GM21381 (cell line): Measurements from ENCODE around the gene KDELR3.
"Not testable (repeated sequence)": the region's sequence is repeated elsewhere in the genome, so short reads cannot be mapped to it uniquely, and the experiment has no call there.

ENCODE experiments used
- ATAC-seq: cut with Tn5 transposase; IDR thresholded peaks from one replicate; pipeline ENCODE4 v1.9.1; 2021; ENCODE audit warnings: mild to moderate bottlenecking, moderate library complexity; ENCODE audit not compliant: unreplicated experiment

KDELR3 gene

DNA sequence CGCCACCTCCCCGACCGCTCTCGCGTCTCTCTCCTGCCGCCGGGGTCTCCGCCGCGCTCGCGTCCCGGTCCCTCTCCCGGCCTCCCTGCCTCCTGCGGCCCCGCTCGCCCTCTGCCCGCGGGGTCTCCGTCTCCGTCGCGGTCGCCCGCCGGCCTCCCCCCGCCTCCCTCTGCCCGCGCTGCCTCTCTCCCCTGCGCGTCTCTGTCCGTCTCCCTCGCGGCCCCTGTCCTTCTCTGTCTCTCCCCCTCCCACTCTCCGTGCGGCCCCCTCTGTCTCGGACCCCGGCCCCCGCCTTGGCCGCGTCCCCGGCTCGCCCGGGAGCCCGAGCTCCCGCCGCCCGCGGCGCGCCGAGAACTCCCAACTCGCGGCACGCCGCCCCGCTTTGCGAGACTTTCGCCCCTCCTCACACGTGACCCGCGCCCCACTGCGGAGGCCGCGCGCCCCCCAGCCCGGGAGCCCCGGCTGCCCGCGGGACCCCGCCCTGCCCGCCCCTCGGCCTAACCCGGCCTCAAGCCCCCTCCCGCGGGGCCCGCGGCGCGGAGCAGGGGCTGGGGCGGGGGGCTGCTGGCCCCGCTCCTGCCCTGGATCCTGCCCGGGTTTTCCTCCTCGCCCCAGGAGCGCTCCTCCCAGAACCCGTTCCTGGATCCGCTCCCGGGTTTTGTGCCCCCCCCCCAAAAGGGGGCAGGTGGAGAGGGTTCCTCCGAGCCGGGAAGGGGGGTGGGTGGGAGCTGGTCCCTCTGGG lies 12.2 kb upstream of the KDELR3 start:
- ATAC-seq: no peak

DNA sequence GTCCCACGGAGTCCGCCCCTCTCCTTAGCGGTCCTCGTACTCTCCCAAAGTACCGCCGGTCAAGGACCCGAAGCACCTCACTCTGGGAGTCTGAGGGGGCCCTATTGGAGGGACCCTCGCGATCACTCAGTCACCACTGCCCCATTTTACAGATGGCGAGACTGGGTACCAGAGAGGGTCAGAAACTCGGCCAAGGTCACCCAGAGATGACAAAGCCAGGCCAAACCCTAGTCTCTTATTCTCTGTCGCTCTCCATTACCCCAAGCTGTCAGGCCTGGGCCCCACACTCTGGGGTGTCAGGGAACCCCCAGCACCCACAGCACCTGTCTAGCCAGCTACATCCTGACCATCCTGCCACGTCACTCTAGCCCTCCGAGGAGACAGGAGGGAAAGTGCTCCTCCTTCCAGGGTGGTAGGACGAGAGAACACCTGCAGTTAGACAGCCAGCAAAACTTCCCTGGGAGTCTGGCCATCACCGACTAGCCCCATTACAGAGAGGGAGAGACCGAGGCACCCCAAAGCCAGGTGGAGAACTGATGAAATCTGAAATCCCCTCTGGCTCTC lies 11.5 kb upstream of the KDELR3 start:
- ATAC-seq: no peak

DNA sequence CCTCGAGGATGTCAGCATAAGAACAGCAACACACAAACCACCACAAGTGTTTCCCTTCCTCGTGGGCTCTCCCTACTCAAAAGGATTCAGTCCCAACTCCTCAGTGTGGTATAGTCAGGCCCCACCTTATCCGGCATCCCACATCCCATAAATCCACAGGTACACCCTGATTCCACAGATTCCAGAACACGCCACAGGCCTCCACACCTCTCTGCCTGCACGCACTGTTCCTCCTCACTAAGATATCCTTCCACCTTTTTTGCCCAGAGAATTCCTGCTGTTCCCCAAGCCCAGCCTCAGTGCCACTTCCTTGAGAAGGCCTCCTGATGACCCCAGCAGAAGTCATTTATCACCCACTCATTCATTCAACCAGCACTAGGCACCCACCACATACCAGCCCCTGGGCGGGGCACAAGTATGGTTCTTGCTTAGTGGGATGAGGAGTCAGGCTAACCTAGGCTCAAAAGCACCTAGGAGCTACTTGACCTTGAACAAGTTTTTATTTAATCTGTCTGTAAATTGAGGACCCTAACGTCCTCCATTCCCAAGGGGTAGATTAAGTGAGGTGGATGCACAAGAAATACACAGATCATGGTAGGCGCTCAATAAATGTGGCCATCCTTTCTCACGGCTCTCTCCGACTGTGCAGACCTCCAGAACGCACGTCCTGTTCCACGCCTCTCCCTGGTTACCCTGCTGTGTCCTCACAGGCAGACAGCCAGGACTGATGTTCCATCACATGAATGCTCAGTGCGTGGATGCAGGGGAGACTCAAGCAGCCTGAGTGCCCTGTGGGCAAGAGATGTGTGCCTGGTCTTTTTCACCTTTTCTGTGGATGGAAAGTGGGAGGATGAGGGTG lies 10.8 kb upstream of the KDELR3 start:
- no peak for ATAC-seq

DNA sequence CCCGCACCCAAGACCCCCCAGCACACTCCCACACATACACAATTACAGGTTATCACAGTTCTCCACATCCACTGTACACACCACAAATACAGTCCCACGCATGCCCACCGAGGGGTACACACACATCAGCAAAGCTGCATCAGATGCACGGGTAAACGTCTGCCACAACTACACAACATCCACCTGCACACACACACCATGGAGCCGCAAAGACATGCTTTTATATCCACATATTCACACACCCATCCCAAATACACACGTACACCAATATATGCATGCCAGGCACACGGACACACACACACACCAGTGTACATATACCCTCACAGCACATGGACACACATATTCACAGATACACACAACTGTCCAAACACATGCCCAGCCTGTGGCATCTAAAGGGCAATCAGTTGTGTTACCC lies 7.5 kb upstream of the KDELR3 start:
- ATAC-seq: no peak

DNA sequence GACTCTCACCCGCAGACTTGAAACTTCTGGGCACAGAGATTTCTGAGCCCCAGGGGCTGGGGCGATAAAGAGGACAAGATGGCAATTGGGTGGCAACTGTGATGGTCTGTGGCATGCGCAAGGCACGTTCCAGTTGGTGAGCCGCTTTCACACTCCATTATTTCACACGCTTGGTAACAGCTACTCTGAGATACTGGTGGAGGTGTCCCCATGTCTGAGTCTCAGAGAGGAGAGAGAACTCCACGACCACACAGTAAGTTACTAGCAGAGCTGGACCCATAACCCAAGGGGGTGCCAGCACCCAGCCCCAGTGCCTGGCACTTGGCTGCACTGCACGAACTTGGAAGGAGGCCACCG lies 6.9 kb upstream of the KDELR3 start:
- ATAC-seq: no peak

DNA sequence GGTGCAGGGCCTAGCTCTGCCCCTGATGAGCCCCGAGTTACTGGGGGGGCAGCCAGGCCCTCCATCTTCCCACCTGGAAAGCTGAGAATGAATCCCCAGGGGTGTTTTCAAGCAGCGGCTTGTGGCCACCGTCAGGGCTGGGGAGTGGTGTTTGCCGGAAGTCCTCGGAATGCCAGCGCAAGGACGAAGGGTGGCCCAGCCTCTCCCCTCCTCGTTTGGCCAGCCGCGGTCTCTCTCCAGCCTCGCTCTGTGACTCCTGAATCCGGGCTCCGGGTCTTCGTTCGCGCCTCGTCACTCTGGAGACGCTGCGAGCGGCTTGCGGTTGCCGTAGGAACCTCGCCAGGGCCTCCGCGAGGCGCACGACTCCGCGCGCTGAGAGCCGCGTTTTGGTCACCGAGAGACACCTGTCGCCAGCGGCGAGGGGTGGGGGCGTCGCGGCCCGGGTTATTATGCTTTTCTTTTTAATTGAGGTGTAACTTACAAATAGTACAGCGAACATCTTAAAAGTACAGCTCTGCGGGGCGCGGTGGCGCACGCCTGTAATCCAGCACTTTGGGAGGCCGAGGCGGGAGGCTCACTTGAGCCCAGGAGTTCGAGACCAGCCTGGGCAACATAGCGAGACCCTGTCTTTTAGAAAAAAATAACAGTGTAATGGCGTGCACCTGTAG lies 6.3 kb upstream of the KDELR3 start:
- no peak for ATAC-seq

DNA sequence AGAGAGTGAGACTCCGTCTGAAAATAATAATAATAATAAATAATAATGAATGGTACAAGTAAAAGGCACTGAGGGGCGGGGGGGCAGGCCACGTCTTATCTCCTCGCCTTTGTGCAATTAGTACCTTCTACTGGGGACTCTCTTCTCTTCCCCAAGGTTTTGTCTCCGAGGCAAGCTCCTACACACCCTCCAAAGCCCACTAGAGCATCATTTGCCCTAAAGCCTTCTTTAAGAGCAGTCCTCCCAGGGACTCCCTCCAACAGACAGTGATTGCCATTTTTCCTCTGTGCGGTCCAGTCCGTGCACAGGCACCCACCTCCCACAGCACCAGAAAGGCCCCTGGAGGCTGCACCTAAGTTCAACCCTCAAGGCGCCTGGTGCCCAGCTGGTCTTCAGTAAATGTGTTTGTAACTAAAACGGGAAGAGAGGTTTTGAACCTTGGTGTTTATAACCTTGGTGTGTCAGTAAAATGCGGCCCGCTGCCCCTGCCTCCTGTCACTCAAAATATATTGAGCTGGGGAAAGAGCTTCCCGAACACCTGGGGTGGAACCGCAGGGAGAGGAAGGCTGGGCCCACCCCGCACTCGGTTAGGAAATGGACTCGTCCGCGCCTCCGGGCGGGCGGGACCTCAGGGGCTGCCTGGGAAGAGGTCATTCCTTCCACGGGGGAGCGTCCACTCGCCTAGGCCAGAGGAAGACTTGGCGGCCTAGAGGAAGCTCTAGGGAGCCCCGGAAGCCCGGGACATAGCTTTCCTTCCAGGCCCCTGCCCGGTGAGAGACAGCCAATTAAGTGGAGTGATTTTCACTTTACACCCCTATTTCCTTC lies 4.7 kb upstream of the KDELR3 start:
- ATAC-seq: no peak

DNA sequence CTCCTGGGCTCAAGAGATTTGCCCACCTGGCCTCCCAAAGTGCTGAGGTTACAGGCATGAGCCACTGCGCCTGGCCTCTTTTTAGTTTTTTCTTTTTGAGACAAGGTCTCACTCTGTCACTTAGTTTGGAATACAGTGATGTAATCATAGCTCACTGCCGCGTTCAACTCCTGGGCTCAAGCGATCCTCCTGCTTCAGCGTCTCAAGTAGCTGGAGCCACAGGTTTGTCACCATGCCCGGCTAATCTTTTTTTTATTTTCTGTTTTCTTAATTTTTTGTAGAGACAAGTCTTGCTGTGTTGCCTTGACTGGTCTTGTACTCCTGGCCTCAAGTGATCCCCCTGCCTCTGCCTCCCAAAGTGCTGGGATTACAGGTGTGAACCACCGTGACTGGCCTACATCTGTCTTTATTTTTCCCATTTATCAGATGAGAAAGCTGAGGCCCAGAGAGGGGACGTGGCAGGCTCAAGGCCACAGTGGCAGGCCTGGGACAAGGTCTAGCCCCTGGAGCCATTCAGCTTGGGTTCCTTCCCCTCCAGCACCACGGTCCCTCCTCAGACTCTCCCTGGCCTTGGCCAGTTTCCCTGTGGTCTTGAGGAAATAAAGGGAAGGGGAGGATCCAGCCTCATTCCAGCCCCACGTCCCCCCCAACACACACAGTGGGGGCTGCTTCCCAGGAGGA lies 2.8 kb upstream of the KDELR3 start:
- no peak for ATAC-seq

DNA sequence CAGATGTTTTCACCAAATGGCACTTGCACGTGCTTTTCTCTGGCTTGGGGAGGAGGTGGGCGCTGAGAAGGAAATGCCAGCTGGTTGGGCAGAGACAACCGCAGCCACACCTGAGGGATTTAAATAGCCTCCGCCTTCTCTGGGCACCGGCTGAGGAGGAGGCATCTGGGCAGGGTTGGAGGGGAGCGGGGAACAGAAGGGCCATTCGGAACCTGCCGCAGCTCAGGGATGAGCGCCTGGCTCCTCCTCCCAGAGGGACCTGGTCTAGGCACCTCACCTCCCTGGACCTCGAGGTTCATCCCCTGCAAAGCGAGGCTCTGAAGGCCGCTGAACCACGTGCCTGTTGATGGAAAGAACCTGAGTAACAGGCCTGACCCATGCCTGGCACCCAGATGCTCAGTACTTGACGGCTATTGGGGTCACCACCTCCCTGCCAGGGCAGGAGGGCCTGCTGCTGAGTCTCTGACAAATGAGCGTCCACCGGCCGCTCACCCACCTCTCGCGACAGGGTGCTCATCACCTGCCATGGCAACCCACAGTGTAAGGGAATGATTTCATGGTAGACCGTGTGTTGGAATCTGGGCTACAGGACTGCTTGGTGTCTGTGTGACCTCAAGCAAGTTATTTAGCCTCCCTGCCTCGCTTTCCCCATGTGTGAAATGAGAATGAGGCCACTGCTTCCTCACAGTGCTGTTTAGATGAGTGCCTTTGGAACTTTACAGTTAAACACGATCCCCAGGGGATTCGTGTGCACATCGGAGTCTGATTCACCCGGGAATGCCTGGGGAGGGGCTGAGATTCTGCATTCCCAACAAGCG lies 2.0 kb upstream of the KDELR3 start:
- no peak for ATAC-seq

DNA sequence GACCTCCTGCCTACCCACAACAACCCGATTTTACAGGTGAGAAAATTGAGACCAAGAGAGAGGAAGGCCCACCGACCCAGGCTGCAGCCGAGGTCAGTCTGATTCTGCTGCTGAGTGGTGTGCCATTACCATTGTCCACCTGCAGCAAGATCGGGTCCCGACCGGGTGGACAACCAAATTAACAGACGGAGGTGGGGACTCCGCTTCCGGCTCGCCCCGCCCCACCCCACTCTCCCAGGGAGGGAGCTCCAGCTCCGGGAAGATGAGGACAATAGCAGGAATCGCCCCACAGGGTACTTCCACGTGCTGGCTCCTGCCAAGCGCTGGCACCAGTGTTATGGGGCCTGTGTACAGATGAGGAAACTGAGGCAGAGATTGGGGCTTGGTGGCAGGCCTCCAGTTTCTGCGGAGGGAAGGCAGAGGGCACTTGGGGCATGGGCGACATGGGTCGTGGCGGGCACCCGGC lies 425 bp upstream of the KDELR3 start:
- no peak for ATAC-seq

DNA sequence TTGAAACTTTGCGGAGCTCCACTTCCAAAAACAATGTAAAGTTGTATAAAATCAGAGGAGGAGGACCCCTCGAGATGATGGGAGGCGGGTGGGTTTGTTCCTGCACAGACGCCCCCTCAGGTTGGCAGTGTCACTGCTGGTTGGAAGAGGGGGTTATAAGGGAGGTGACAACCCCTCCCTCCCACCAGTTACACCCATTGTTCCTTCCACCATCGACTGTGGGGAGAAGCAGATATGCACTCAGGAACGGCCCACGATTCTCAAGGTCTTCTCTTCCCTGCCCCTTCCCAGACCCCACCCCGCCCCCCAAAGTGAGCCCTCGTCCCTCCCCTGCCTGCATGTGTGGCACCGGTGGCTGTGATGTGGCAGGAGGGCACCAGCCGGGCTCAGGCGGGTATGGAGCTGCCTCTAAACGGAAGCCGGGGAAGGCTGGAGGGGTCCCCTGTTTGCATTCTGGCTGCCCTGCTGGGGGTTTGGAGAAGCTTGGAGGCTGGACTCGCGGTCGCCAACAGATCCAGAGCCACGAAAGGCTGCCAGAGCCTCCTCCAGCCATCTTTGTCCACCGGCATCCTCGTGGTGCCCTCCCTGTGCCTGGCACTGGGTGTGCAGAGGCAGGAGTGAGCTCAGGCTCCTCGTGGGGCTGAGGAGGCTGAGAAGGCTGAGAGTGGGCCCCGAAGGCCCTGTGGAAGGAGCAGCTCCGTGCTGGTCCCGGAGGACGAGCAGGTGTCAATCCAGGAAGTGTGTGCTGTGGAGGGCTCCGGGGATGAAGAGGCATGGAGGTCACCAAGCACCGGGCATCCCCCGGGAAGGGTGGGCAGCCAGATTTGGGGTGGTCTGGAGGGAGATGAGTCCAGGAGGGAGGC lies 778 bp downstream of the KDELR3 start:
- no peak for ATAC-seq

DNA sequence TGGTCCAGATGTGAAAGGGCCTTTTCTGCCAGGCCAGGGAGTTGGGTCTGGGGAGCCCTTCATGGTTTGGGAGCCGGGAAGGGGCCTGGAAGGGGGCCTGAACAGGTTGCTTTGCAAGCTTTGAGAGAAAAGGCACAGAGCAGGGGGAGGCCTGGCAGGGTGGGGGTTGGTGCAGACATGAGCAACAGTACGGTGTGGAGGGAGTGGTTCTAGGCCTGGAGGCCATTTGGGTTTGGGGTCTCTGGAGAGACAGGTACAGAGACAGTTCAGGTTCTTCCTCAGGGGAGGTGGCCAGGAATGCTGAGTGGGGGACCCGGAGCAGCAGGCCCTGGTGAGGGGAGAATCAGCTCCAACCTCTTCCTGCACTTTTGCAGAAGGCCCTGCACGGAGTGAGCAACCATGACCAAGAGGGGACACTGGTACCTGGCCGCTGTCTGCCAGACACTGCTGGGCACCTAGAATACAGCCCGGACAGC lies 1.4 kb downstream of the KDELR3 start:
- no peak for ATAC-seq

DNA sequence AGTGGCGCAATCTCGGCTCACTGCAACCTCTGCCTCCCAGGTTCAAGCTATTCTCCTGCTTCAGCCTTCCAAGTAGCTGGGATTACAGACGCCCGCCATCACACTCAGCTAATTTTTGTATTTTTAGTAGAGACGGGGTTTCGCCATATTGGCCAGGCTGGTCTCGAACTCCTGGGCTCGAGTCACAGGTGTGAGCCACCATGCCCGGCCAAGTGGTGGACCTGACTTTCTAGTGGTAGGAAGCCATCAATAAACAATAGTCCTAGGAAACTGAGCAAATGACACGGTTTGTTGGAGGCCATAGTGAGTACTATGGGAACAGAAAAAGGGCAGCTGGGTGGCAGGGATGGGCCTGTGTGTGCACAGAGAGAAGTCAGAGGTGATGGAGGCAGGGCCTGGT lies 2.3 kb downstream of the KDELR3 start:
- ATAC-seq: not testable (repeated sequence)

DNA sequence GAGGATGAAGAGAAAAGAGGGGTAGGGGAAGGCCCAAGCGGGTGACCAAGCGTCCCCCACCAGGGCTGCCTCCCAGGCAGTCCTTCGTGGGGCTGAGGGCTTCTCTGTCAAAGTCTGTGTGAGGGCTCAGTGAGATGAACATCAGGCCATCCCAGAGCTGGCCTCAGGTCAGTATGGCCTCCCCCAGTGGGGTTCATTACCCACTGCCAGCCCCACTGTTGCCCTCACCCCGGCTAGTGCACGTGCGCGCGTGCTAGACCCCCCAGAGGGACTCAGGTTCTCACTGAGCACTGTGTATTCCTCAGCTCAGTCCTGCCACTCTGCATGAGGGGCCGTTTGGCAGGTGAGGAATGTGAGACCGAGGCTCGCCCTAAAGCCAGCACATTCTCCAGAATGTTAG lies 3.3 kb downstream of the KDELR3 start:
- no peak for ATAC-seq

DNA sequence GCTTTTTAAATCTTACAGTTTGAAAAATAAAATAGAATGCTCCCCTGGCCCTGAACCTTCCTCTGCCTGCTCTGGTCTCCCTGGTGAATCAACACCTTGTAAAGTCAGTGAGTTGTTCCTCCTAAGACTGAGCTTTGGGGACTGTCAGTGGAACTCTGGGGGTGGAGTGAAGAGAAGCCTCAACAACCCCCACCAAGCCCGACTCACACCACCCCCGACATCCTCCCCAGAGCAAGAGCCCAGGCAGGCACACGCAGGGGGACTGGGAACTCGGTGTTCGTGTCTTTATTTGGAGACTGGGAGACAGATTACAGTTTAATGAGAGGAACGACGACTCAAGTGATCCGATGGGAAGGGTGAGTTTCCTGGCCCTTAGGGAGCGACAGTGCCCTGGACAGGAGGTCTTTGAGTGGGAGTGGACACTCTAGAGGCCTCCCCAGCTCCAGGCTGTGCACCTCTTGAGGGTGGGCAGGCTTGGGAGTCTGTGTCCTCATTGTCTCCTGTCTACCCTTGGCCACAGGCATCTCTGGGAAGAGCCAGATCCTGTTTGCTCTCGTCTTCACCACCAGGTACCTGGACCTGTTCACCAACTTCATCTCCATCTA lies 6.2 kb downstream of the KDELR3 start:
- ATAC-seq: no peak

DNA sequence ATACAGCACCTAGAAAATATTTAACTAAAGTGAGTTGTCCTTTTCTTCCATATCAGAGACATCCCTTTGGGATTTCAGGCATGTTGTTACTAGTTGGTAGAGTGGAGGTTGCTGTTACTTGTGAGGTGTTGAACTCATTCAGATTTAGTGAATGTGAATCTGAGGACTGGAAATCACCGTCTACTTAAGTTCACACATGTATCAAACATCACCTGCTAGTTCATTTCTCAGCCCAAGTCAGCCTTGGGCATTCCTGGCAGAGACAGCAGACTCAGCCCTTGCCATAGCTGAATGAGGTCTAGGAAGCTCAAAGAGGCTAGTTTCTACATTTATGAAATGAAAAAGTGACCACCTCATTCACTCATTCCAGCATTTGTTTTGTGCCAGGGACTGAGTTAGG lies 9.7 kb downstream of the KDELR3 start:
- ATAC-seq: no peak

DNA sequence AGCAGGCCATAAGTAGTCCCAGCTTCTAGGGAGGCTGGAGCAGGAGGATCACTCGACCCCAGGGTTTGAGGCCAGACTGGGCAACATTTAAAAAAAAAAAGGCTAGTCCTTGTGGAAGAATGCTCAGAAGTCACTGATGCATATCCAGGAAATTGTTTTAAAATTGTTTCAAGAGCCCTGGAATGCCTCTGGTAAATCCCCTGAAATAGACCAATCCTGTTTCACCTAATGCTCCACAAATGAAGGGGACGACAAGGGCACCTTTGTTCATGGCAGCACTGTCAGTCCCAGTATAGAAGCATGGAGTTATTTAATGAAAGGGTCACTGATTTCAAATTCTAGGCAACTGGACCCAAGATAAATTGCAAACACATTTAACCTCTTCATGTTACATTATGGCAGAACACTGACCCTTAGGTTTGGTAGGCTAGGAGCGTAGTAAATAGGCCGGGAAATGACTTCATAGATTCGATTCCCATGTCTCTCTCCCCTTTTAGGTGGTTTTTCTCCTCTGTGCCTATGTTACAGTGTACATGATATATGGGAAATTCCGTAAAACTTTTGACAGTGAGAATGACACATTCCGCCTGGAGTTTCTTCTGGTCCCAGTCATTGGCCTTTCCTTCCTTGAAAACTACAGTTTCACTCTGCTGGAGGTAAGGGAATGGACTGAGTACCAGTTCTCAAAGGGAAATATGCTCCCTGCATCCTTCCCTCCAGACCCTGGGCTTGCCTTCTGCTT lies 11.4 kb downstream of the KDELR3 start:
- ATAC-seq: no peak
